Neural progenitor cell (in vitro differentiated cells): ENCODE data around the gene MXRA8. TPM values are rescaled to one million over a fixed set of nuclear protein-coding genes. Genes with fewer than 3 reads are reported as not detected.

ENCODE experiments used
- DNase-seq: peaks from one replicate; pipeline ENCODE4 v3.0.0-alpha.2; 2016; ENCODE audit warnings: low spot score
- H2AFZ ChIP-seq: fragments of 200-600 bp; sonication (generic); replicated peaks from 2 replicates; pipeline ENCODE4 v1.6.1; 2016; ENCODE audit warnings: antibody characterized with exemption
- H3F3A ChIP-seq: fragments of 200-600 bp; sonication (generic); 2 replicates; pipeline ENCODE4 v1.6.1; 2016; ENCODE audit warnings: antibody characterized with exemption, low read depth
- H3K27ac ChIP-seq: fragments of 200-600 bp; sonication (generic); 2 replicates; pipeline ENCODE4 v1.5.1; 2016; ENCODE audit warnings: mild to moderate bottlenecking
- H3K27me3 ChIP-seq: fragments of 200-600 bp; sonication (generic); 2 replicates; pipeline ENCODE4 v1.6.1; 2016; ENCODE audit warnings: mild to moderate bottlenecking, moderate library complexity
- H3K36me3 ChIP-seq: fragments of 200-600 bp; sonication (generic); 2 replicates; pipeline ENCODE4 v1.5.1; 2016
- H3K4me1 ChIP-seq: fragments of 200-600 bp; sonication (generic); 2 replicates; pipeline ENCODE4 v1.6.1; 2016; ENCODE audit warnings: mixed run types
- H3K4me2 ChIP-seq: fragments of 200-600 bp; sonication (generic); 2 replicates; pipeline ENCODE4 v1.6.1; 2016
- H3K4me3 ChIP-seq: fragments of 200-600 bp; sonication (generic); 2 replicates; pipeline ENCODE4 v1.5.1; 2016
- H3K79me2 ChIP-seq: fragments of 200-600 bp; sonication (generic); 2 replicates; pipeline ENCODE4 v1.6.1; 2016; ENCODE audit warnings: low read depth
- H3K9ac ChIP-seq: fragments of 200-600 bp; sonication (generic); 2 replicates; pipeline ENCODE4 v1.6.1; 2016
- H3K9me3 ChIP-seq: fragments of 200-600 bp; sonication (generic); 2 replicates; pipeline ENCODE4 v1.5.1; 2016; ENCODE audit warnings: low read depth
- H4K20me1 ChIP-seq: fragments of 200-600 bp; sonication (generic); 2 replicates; pipeline ENCODE4 v1.6.1; 2016; ENCODE audit warnings: low read depth
- H3K27ac Mint-ChIP-seq: 3 replicates; pipeline ENCODE4 v1.8.0; 2021; ENCODE audit warnings: mixed read lengths
- H3K27me3 Mint-ChIP-seq: 2 replicates; pipeline ENCODE4 v1.8.0; 2022; ENCODE audit warnings: low read depth, mild to moderate bottlenecking, inconsistent platforms, moderate library complexity, mixed read lengths; ENCODE audit not compliant: insufficient read depth
- H3K36me3 Mint-ChIP-seq: 3 replicates; pipeline ENCODE4 v1.8.0; 2021; ENCODE audit warnings: mixed read lengths
- H3K4me1 Mint-ChIP-seq: 3 replicates; pipeline ENCODE4 v1.8.0; 2021; ENCODE audit warnings: mixed read lengths
- H3K4me3 Mint-ChIP-seq: 3 replicates; pipeline ENCODE4 v1.8.0; 2021; ENCODE audit warnings: mild to moderate bottlenecking, moderate library complexity, mixed read lengths
- H3K9me3 Mint-ChIP-seq: 3 replicates; pipeline ENCODE4 v1.8.0; 2020; ENCODE audit warnings: mixed read lengths
- EZH2 ChIP-seq: fragments of 200-600 bp; sonication (generic); IDR thresholded peaks from 2 replicates; pipeline ENCODE4 v1.6.1; 2017; ENCODE audit warnings: antibody characterized with exemption, mild to moderate bottlenecking, moderate library complexity
- EZH2phosphoT487 ChIP-seq: fragments of 200-600 bp; sonication (generic); IDR thresholded peaks from 2 replicates; pipeline ENCODE4 v1.6.1; 2017; ENCODE audit warnings: antibody characterized with exemption
- total RNA-seq: library from RNA; depleted of rRNA; stranded (reverse); fragments of >200 nt; gene quantifications from 2 replicates; pipeline ENCODE4 v1.2.3, GENCODE V29; 2015; ENCODE audit warnings: low replicate concordance
- TF ChIP-seq, protein P1 (sequence below): fragments of 200-600 bp; sonication (generic); IDR thresholded peaks from 2 replicates; pipeline ENCODE4 v1.5.1; 2017; ENCODE audit warnings: antibody characterized with exemption, mild to moderate bottlenecking

Gene MXRA8
- total RNA-seq, 1 donor from 2014 or later, result 6.8 TPM

GRCh38 chr1:1309251-1310108, 48.9 kb downstream of the MXRA8 start:
- Histone ChIP-seq H2AFZ (no peak overlapping the region), H3K4me2 (peak overlapping the region; percentile 94), H3F3A (peaks cover 22% of the 10 kb centered on the region), H3K9me3 (no peaks in the 10 kb centered on the region), H3K4me1 (peaks cover 35% of the 10 kb centered on the region), H3K36me3 (no peaks in the 10 kb centered on the region), H3K9ac (no peak overlapping the region), H3K27me3 (peaks cover 10% of the 10 kb centered on the region), H4K20me1 (peaks cover 45% of the 10 kb centered on the region), H3K4me3 (peak overlapping the region; percentile 71), H3K79me2 (peaks cover 5% of the 10 kb centered on the region), H3K27ac (no peak overlapping the region)
- H3K4me1 Mint-ChIP-seq, result peaks cover 17% of the 10 kb centered on the region
- DNase-seq, result peak; percentile 42
- no peaks in the 10 kb centered on the region for H3K9me3 Mint-ChIP-seq
- no peak overlapping the region for H3K27ac Mint-ChIP-seq
- TF ChIP-seq EZH2phosphoT487 (no peak), EZH2 (no peak)
- TF ChIP-seq, protein P1, sequence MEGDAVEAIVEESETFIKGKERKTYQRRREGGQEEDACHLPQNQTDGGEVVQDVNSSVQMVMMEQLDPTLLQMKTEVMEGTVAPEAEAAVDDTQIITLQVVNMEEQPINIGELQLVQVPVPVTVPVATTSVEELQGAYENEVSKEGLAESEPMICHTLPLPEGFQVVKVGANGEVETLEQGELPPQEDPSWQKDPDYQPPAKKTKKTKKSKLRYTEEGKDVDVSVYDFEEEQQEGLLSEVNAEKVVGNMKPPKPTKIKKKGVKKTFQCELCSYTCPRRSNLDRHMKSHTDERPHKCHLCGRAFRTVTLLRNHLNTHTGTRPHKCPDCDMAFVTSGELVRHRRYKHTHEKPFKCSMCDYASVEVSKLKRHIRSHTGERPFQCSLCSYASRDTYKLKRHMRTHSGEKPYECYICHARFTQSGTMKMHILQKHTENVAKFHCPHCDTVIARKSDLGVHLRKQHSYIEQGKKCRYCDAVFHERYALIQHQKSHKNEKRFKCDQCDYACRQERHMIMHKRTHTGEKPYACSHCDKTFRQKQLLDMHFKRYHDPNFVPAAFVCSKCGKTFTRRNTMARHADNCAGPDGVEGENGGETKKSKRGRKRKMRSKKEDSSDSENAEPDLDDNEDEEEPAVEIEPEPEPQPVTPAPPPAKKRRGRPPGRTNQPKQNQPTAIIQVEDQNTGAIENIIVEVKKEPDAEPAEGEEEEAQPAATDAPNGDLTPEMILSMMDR, result no peak
- peak overlapping the region; percentile 80 for H3K4me3 Mint-ChIP-seq
- peaks cover 2% of the 10 kb centered on the region for H3K36me3 Mint-ChIP-seq
- H3K27me3 Mint-ChIP-seq, result peaks cover 4% of the 10 kb centered on the region

GRCh38 chr1:1308756-1309250, 49.6 kb downstream of the MXRA8 start:
- H3K27me3 Mint-ChIP-seq, result peaks cover 4% of the 10 kb centered on the region
- H3K4me1 ChIP-seq, result peaks cover 37% of the 10 kb centered on the region

GRCh38 chr1:1307923-1308755, 50.2 kb downstream of the MXRA8 start, which contains the start of the genes ACAP3 and PUSL1:
Gene ACAP3, minus strand, starts transcription at chr1:1307930. Its CDS starts 115 bp downstream, at chr1:1307815.
Gene PUSL1, plus strand, starts transcription at chr1:1308597. Its CDS starts 47 bp downstream, at chr1:1308644.
- Histone ChIP-seq H2AFZ (peak within 1 kb of the TSS; percentile 64), H3K27ac (no peak within 1 kb of the TSS), H3K4me3 (peak within 1 kb of the TSS; percentile 71), H3K9ac (peak within 1 kb of the TSS; percentile 44), H3K27me3 (peaks cover 10% of the 10 kb centered on the region), H3K4me1 (peaks cover 37% of the 10 kb centered on the region), H4K20me1 (peaks cover 51% of the 10 kb centered on the region), H3K9me3 (no peaks in the 10 kb centered on the region), H3K79me2 (peaks cover 5% of the 10 kb centered on the region), H3K36me3 (no peaks in the 10 kb centered on the region), H3F3A (peaks cover 24% of the 10 kb centered on the region), H3K4me2 (peak within 1 kb of the TSS; percentile 100)
- Mint-ChIP-seq H3K27ac (no peak within 1 kb of the TSS), H3K27me3 (peaks cover 4% of the 10 kb centered on the region), H3K4me1 (peaks cover 18% of the 10 kb centered on the region), H3K9me3 (no peaks in the 10 kb centered on the region), H3K4me3 (peak within 1 kb of the TSS; percentile 94), H3K36me3 (no peaks in the 10 kb centered on the region)
- TF ChIP-seq EZH2, result no peak
- TF ChIP-seq, protein P1, result no peak
- no peak for TF ChIP-seq EZH2phosphoT487
- DNase-seq, result peak; percentile 96

More at GRCh38 chr1:1308756-1309250, 49.6 kb downstream of the MXRA8 start:
- H3K4me2 ChIP-seq, result peak overlapping the region; percentile 94
- H3K27ac Mint-ChIP-seq, result no peak overlapping the region
- peak overlapping the region; percentile 44 for H3K9ac ChIP-seq
- no peaks in the 10 kb centered on the region for H3K9me3 Mint-ChIP-seq
- TF ChIP-seq, protein P1, result no peak
- TF ChIP-seq EZH2, result peak; percentile 47
- H3K9me3 ChIP-seq, result no peaks in the 10 kb centered on the region
- peaks cover 24% of the 10 kb centered on the region for H3F3A ChIP-seq
- peaks cover 2% of the 10 kb centered on the region for H3K36me3 Mint-ChIP-seq
- peak overlapping the region; percentile 71 for H3K4me3 ChIP-seq
- peaks cover 49% of the 10 kb centered on the region for H4K20me1 ChIP-seq
- peaks cover 18% of the 10 kb centered on the region for H3K4me1 Mint-ChIP-seq
- H2AFZ ChIP-seq, result no peak overlapping the region
- H3K4me3 Mint-ChIP-seq, result peak overlapping the region; percentile 84
- peaks cover 10% of the 10 kb centered on the region for H3K27me3 ChIP-seq
- H3K36me3 ChIP-seq, result no peaks in the 10 kb centered on the region
- H3K27ac ChIP-seq, result no peak overlapping the region
- peak; percentile 41 for DNase-seq
- H3K79me2 ChIP-seq, result peaks cover 5% of the 10 kb centered on the region
